Transverse colon (tissue), 4 donors: Measurements from ENCODE around the gene SLC32A1. TPM values are rescaled to one million over a fixed set of nuclear protein-coding genes. Genes with fewer than 3 reads are reported as not detected.

ENCODE experiments used
- DNase-seq: peaks from one replicate; pipeline ENCODE4 v3.0.0-alpha.2; 2019
- H3K27ac ChIP-seq, 4 donors: fragments of 200-600 bp; sonication (generic); 2 replicates each; pipeline ENCODE4 v1.5.1; 2016 to 2018; ENCODE audit warnings: inconsistent platforms in 4 of 4
- H3K27me3 ChIP-seq: fragments of 200-600 bp; sonication (generic); 2 replicates; pipeline ENCODE4 v1.5.1; 2017; ENCODE audit warnings: inconsistent platforms
- H3K36me3 ChIP-seq, 4 donors: fragments of 200-600 bp; sonication (generic); 2 replicates each; pipeline ENCODE4 v1.5.1; 2017 to 2019; ENCODE audit warnings: inconsistent platforms in 4 of 4
- H3K4me1 ChIP-seq, 4 donors: fragments of 200-600 bp; sonication (generic); 2 replicates each; pipeline ENCODE4 v1.5.1; 2017 to 2020; ENCODE audit warnings: inconsistent platforms in 4 of 4
- H3K4me3 ChIP-seq, 4 donors: fragments of 200-600 bp; sonication (generic); 1 replicate in 1 of 4; 2 replicates in 3 of 4; pipeline versions ENCODE4 v1.5.1 to v1.6.1; 2017 to 2019; ENCODE audit warnings: inconsistent platforms in 4 of 4
- H3K9me3 ChIP-seq, 2 donors: fragments of 200-600 bp; sonication (generic); 2 replicates each; pipeline ENCODE4 v1.5.1; 2017 to 2019; ENCODE audit warnings: inconsistent platforms in 2 of 2
- CTCF ChIP-seq, 5 experiments: fragments of 200-600 bp in 3 of 5; fragments of 450-650 bp in 2 of 5; sonication (generic) in 3 of 5; IDR thresholded peaks; 1 replicate in 2 of 5; 2 replicates in 3 of 5; pipeline ENCODE4 v1.5.1; 2016 to 2017; ENCODE audit warnings: antibody characterized with exemption in 5 of 5, inconsistent platforms in 3 of 5, mild to moderate bottlenecking in 2 of 5, moderate library complexity in 1 of 5
- EP300 ChIP-seq: sonication (generic); formaldehyde crosslinking; IDR thresholded peaks from one replicate; pipeline ENCODE4 v1.6.1; 2017; ENCODE audit warnings: antibody characterized with exemption, low read depth
- POLR2A ChIP-seq: fragments of 450-650 bp; IDR thresholded peaks from one replicate; pipeline ENCODE4 v1.6.1; 2016; ENCODE audit warnings: antibody characterized with exemption, mild to moderate bottlenecking, moderate library complexity
- POLR2AphosphoS5 ChIP-seq, 3 donors: sonication (generic); formaldehyde crosslinking; IDR thresholded peaks; one replicate each; pipeline ENCODE4 v1.6.1; 2016; ENCODE audit warnings: antibody characterized with exemption in 3 of 3
- WGBS, 2 donors: methylation state at CpG; one replicate each; pipeline ENCODE4 v1.1.5; 2018; ENCODE audit warnings: low coverage in 1 of 2; 5-methylcytosine and 5-hydroxymethylcytosine counted together
- in situ Hi-C, 4 donors: fragments of 200-750 bp; cut with MboI; loops; one replicate each; pipeline versions ENCODE4 v1.15.0 to v1.15.1; 2017; ENCODE audit warnings: low sequenced_read_pairs in 3 of 4, low pct_ligation_motif_present in 1 of 4, low pct_unique_long_range_greater_than_20kb in 1 of 4
- intact Hi-C: fragments of 100-400 bp; cut with DNase I; formaldehyde crosslinking; loops from one replicate; pipeline ENCODE4 v1.15.1; 2023; ENCODE audit warnings: low total_unique reads
- total RNA-seq, 4 donors: library from RNA; depleted of rRNA; stranded (reverse); fragments of >200 nt; gene quantifications; one replicate each; pipeline ENCODE4 v1.1.0, GENCODE V29; 2016

Gene SLC32A1
- total RNA-seq, 4 donors from 2014 or later: not detected

GRCh38 chr20:38769376-38770295 is 45.4 kb downstream of the SLC32A1 start:
- H3K4me1 ChIP-seq: no peaks in the 10 kb centered on the region
- WGBS, 2 donors: 87 to 89% methylated on average over 13 of the region's 13 CpGs

GRCh38 chr20:38770546-38770945 is 46.3 kb downstream of the SLC32A1 start:
- Histone ChIP-seq H3K4me1 (no peaks in the 10 kb centered on the region), H3K27me3 (no peaks in the 10 kb centered on the region), H3K4me3 (no peak overlapping the region), H3K27ac (no peak overlapping the region), H3K9me3 (no peaks in the 10 kb centered on the region), H3K36me3 (peaks cover 0 to 51% (median 19%) of the 10 kb centered on the region in 4 donors)
- intact Hi-C loops (no loop called here), in situ Hi-C loops (no loop called here)
- no peak for TF ChIP-seq EP300
- no peak for TF ChIP-seq POLR2A
- no peak for TF ChIP-seq CTCF (IDR thresholded peaks at IDR 0.05)
- WGBS, 2 donors: 80 to 90% methylated on average over 1 to 3 of the region's 3 CpGs
- no peak for DNase-seq

More at GRCh38 chr20:38769376-38770295, 45.4 kb downstream of the SLC32A1 start:
- Histone ChIP-seq H3K9me3 (no peaks in the 10 kb centered on the region), H3K27me3 (no peaks in the 10 kb centered on the region), H3K4me3 (no peak overlapping the region), H3K36me3 (peaks cover 0 to 60% (median 19%) of the 10 kb centered on the region in 4 donors), H3K27ac (no peak overlapping the region)
- intact Hi-C loops: no loop called here
- TF ChIP-seq CTCF (IDR thresholded peaks at IDR 0.05): no peak
- TF ChIP-seq EP300: no peak
- no peak for TF ChIP-seq POLR2AphosphoS5 (IDR thresholded peaks at IDR 0.05)
- TF ChIP-seq POLR2A: no peak
- no peak for DNase-seq
- in situ Hi-C loops: no loop called here

DNA sequence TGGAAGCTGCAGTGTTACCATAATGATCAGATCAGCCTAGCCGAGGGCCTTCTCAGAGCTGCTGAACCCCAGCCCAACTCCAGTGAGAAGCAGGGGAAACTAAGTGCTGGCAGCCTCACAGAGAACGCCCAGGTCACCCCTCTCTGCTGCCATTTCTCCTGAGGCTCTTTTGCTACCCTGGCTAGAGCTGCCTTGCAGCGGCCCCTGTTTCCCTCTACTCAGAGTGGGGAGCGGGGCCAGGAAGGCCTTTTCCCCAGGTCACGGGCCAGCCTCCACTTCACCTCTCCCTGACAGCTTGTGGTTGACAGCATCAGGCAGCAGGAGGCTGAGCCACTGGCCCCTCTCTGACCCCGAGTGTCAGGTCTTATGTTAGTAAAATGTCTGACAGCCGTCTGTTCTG is 46.7 kb downstream of the SLC32A1 start:
- TF ChIP-seq CTCF (IDR thresholded peaks at IDR 0.05) (no peak), POLR2A (no peak), POLR2AphosphoS5 (IDR thresholded peaks at IDR 0.05) (no peak), EP300 (no peak)
- Histone ChIP-seq H3K36me3 (peaks cover 0 to 50% (median 19%) of the 10 kb centered on the region in 4 donors), H3K4me3 (no peak overlapping the region), H3K4me1 (no peaks in the 10 kb centered on the region), H3K27me3 (no peaks in the 10 kb centered on the region), H3K9me3 (no peaks in the 10 kb centered on the region), H3K27ac (no peak overlapping the region)
- no peak for DNase-seq
- intact Hi-C loops (no loop called here), in situ Hi-C loops (no loop called here)
- WGBS, 2 donors: 73 to 100% methylated on average over 1 to 7 of the region's 7 CpGs

DNA sequence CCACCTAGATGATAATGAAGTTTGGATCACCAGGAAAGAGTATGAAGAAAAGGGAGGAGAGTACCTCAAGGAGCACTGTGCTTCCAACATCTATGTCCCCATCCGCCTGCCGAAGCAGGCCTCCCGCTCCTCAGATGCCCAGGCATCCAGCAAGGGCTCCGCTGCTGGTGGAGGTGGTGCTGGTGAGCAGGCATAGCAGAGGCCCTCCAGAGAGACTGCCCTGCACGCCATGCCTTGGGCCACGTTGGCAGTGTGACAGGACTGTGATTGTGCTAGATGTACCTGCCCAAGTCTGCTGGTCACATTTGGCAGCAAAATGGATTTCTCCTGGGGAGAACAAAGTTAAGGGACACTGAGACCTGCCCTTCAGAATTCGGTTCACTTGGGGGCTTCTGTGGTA is 47.3 kb downstream of the SLC32A1 start:
- Histone ChIP-seq H3K27ac (no peak overlapping the region), H3K36me3 (peaks cover 0 to 48% (median 17%) of the 10 kb centered on the region in 4 donors), H3K27me3 (no peaks in the 10 kb centered on the region), H3K9me3 (no peaks in the 10 kb centered on the region), H3K4me3 (no peak overlapping the region), H3K4me1 (no peaks in the 10 kb centered on the region)
- no peak for TF ChIP-seq CTCF (IDR thresholded peaks at IDR 0.05)
- TF ChIP-seq POLR2A: no peak
- TF ChIP-seq POLR2AphosphoS5 (IDR thresholded peaks at IDR 0.05): no peak
- no peak for TF ChIP-seq EP300
- no peak for DNase-seq
- intact Hi-C loops (no loop called here), in situ Hi-C loops (no loop called here)
- WGBS, 2 donors: 95 to 100% methylated on average over 1 to 7 of the region's 7 CpGs
